Measurements from ENCODE around the gene CDK14.

DNA sequence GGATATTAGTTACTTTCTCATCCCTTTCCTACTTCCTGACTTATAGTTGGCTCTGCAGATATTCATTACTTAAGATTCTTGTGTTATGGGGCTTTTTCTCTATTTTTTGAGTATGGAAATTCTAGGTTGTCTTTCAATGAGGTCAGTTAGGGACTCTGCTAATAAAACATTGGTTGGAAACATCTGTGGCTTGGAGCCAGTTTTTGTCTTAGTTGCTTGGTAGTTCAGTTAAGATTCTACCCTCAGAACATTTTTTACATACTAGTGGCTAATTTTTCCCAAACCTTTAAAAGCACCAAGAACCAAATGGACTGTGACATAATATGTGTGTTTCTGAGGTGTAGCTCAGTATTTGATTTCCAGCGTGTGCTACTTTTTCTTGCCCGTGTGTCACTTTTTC, 362.5 kb downstream of the CDK14 start:
- TF ChIP-seq, protein P1, sequence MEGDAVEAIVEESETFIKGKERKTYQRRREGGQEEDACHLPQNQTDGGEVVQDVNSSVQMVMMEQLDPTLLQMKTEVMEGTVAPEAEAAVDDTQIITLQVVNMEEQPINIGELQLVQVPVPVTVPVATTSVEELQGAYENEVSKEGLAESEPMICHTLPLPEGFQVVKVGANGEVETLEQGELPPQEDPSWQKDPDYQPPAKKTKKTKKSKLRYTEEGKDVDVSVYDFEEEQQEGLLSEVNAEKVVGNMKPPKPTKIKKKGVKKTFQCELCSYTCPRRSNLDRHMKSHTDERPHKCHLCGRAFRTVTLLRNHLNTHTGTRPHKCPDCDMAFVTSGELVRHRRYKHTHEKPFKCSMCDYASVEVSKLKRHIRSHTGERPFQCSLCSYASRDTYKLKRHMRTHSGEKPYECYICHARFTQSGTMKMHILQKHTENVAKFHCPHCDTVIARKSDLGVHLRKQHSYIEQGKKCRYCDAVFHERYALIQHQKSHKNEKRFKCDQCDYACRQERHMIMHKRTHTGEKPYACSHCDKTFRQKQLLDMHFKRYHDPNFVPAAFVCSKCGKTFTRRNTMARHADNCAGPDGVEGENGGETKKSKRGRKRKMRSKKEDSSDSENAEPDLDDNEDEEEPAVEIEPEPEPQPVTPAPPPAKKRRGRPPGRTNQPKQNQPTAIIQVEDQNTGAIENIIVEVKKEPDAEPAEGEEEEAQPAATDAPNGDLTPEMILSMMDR (IDR thresholded peaks at IDR 0.05) = no peak
- no peak for TF ChIP-seq POLR2A (IDR thresholded peaks at IDR 0.05)

Measured in stomach (tissue), 4 donors.